ENCODE results near the gene ALDH3B2.

DNA sequence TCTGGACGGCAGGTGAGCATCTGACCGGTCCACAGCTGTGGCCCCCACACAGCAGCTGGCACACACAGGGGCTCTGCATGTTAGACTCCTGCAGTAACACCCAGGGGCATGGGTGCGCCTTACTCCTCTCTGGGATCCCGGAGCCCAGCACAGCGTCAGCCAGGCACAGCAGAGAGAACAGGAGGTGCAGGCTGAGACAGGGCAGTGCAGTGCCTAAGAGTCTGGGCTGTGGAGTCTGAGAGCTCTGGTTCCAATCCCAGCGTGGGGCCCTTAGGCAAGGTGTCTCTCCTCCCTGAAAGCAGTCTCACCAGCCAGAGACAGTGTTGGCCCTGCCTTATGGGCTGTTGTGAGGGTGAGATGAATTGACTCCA, 47.0 kb downstream of the ALDH3B2 start:
- TF ChIP-seq POLR2A (IDR thresholded peaks at IDR 0.05), result no peak
- TF ChIP-seq, protein P1, sequence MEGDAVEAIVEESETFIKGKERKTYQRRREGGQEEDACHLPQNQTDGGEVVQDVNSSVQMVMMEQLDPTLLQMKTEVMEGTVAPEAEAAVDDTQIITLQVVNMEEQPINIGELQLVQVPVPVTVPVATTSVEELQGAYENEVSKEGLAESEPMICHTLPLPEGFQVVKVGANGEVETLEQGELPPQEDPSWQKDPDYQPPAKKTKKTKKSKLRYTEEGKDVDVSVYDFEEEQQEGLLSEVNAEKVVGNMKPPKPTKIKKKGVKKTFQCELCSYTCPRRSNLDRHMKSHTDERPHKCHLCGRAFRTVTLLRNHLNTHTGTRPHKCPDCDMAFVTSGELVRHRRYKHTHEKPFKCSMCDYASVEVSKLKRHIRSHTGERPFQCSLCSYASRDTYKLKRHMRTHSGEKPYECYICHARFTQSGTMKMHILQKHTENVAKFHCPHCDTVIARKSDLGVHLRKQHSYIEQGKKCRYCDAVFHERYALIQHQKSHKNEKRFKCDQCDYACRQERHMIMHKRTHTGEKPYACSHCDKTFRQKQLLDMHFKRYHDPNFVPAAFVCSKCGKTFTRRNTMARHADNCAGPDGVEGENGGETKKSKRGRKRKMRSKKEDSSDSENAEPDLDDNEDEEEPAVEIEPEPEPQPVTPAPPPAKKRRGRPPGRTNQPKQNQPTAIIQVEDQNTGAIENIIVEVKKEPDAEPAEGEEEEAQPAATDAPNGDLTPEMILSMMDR (IDR thresholded peaks at IDR 0.05), result no peak

Data from tibial nerve (tissue), 3 donors.